Osteoblast (primary cell): ENCODE measurements around the gene PNKP. TPM values are rescaled to one million over a fixed set of nuclear protein-coding genes. Genes with fewer than 3 reads are reported as not detected.
A peak's percentile ranks its signal among the peaks of the same experiment; 100 is the strongest.

ENCODE experiments used
- DNase-seq: peaks from one replicate; pipeline ENCODE4 v3.0.0; 2011; ENCODE audit warnings: low spot score, mixed read lengths; ENCODE audit not compliant: insufficient read length; ENCODE audit errors: missing footprints
- H2AFZ ChIP-seq: 2 replicates; pipeline ENCODE4 v1.6.0; 2011; ENCODE audit warnings: mild to moderate bottlenecking, low read length
- H3K27ac ChIP-seq: 2 replicates; pipeline ENCODE4 v1.5.1; 2011; ENCODE audit warnings: mild to moderate bottlenecking, low read depth, low read length, moderate library complexity
- H3K27me3 ChIP-seq: 2 replicates; pipeline ENCODE4 v1.6.0; 2012; ENCODE audit warnings: mild to moderate bottlenecking, control low read depth, inconsistent platforms, low read length, moderate library complexity; ENCODE audit not compliant: insufficient read depth
- H3K36me3 ChIP-seq: 2 replicates; pipeline ENCODE4 v1.5.1; 2011; ENCODE audit warnings: mild to moderate bottlenecking, low read length, control low read depth, moderate library complexity; ENCODE audit not compliant: insufficient read depth
- H3K4me1 ChIP-seq: 2 replicates; pipeline ENCODE4 v1.5.1; 2011; ENCODE audit warnings: mild to moderate bottlenecking, low read length, control low read depth, moderate library complexity; ENCODE audit not compliant: insufficient read depth
- H3K4me2 ChIP-seq: 2 replicates; pipeline ENCODE4 v1.6.0; 2011; ENCODE audit warnings: mild to moderate bottlenecking, low read length; ENCODE audit not compliant: insufficient read depth
- H3K4me3 ChIP-seq: fragments of 200-600 bp; sonication (generic); 3 replicates; pipeline ENCODE4 v1.5.1; 2012; ENCODE audit warnings: mild to moderate bottlenecking, low read length, inconsistent platforms; ENCODE audit not compliant: insufficient read depth
- H3K79me2 ChIP-seq: 2 replicates; pipeline ENCODE4 v1.6.0; 2012; ENCODE audit warnings: mild to moderate bottlenecking, low read length, control low read depth, inconsistent platforms; ENCODE audit not compliant: insufficient read depth
- H3K9me3 ChIP-seq: 2 replicates; pipeline ENCODE4 v1.5.1; 2011; ENCODE audit warnings: low read depth, low read length, control low read depth
- H4K20me1 ChIP-seq: 2 replicates; pipeline ENCODE4 v1.6.0; 2012; ENCODE audit warnings: mild to moderate bottlenecking, low read length, control low read depth; ENCODE audit not compliant: insufficient read depth
- total RNA-seq: library from RNA; depleted of rRNA; stranded (reverse); fragments of >200 nt; gene quantifications from 2 replicates; pipeline ENCODE4 v1.2.3, GENCODE V29; 2012
- TF ChIP-seq, protein P1 (sequence below): IDR thresholded peaks from 2 replicates; pipeline ENCODE4 v1.5.1; 2011; ENCODE audit warnings: mild to moderate bottlenecking, low read depth, low read length, moderate library complexity; ENCODE audit errors: extremely low read depth

PNKP gene
- 42.1 and 43.8 TPM in 2 replicates for total RNA-seq

- peak; percentile 99 for DNase-seq
- peak within 1 kb of the TSS; percentile 87 for H2AFZ ChIP-seq
- peak within 1 kb of the TSS; percentile 94 for H3K4me2 ChIP-seq
- peaks cover 23% of the 10 kb centered on the region for H4K20me1 ChIP-seq
- TF ChIP-seq, protein P1, sequence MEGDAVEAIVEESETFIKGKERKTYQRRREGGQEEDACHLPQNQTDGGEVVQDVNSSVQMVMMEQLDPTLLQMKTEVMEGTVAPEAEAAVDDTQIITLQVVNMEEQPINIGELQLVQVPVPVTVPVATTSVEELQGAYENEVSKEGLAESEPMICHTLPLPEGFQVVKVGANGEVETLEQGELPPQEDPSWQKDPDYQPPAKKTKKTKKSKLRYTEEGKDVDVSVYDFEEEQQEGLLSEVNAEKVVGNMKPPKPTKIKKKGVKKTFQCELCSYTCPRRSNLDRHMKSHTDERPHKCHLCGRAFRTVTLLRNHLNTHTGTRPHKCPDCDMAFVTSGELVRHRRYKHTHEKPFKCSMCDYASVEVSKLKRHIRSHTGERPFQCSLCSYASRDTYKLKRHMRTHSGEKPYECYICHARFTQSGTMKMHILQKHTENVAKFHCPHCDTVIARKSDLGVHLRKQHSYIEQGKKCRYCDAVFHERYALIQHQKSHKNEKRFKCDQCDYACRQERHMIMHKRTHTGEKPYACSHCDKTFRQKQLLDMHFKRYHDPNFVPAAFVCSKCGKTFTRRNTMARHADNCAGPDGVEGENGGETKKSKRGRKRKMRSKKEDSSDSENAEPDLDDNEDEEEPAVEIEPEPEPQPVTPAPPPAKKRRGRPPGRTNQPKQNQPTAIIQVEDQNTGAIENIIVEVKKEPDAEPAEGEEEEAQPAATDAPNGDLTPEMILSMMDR: no peak
- H3K27ac ChIP-seq: peak within 1 kb of the TSS; percentile 91
- H3K4me3 ChIP-seq: peak within 1 kb of the TSS; percentile 95
- peaks cover 59% of the 10 kb centered on the region for H3K79me2 ChIP-seq
- peaks cover 33% of the 10 kb centered on the region for H3K4me1 ChIP-seq
- H3K36me3 ChIP-seq: peaks cover 37% of the 10 kb centered on the region
- H3K9me3 ChIP-seq: no peaks in the 10 kb centered on the region
- H3K27me3 ChIP-seq: no peaks in the 10 kb centered on the region
Measured at GRCh38 chr19:49866933-49867782, at the start of gene PNKP. Gene PNKP (minus strand): TSS chr19:49867576. CDS start chr19:49867204, 372 bp downstream.

- H3K36me3 ChIP-seq: peaks cover 50% of the 10 kb centered on the region
- H3K4me3 ChIP-seq: no peak overlapping the region
- DNase-seq: no peak
- no peak overlapping the region for H3K4me2 ChIP-seq
- peaks cover 32% of the 10 kb centered on the region for H4K20me1 ChIP-seq
- no peak overlapping the region for H2AFZ ChIP-seq
- H3K9me3 ChIP-seq: no peaks in the 10 kb centered on the region
- no peaks in the 10 kb centered on the region for H3K27me3 ChIP-seq
- peaks cover 62% of the 10 kb centered on the region for H3K79me2 ChIP-seq
- peaks cover 3% of the 10 kb centered on the region for H3K4me1 ChIP-seq
- H3K27ac ChIP-seq: no peak overlapping the region
- TF ChIP-seq, protein P1: no peak
Measured at GRCh38 chr19:49915271-49915670, 47.9 kb upstream of the PNKP start.

DNA sequence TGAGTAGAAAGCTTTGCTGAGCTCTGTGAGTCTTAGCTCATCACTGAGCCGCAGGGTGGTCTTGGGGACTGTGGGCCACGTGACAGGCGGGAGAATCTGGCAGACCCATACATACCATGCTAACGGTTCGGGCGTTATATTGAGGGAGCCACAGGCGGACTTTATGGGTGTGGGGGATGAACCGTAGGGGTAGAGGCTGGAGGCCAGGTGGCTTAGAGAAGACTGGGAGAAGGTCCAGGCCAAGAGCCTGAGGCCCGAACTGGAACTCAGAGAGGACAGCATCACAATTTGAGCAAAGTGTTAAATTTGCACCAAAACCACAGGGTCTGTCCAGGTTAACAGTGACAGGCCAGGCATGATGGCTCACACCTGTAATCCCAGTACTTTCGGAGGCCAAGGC is 46.3 kb upstream of the PNKP start:
- Histone ChIP-seq H3K36me3 (peaks cover 55% of the 10 kb centered on the region), H3K4me1 (peaks cover 3% of the 10 kb centered on the region), H4K20me1 (peaks cover 30% of the 10 kb centered on the region), H2AFZ (no peak overlapping the region), H3K4me2 (no peak overlapping the region), H3K27ac (no peak overlapping the region), H3K27me3 (no peaks in the 10 kb centered on the region), H3K79me2 (peaks cover 51% of the 10 kb centered on the region), H3K9me3 (no peaks in the 10 kb centered on the region), H3K4me3 (no peak overlapping the region)
- DNase-seq: peak; percentile 66
- TF ChIP-seq, protein P1: no peak

DNA sequence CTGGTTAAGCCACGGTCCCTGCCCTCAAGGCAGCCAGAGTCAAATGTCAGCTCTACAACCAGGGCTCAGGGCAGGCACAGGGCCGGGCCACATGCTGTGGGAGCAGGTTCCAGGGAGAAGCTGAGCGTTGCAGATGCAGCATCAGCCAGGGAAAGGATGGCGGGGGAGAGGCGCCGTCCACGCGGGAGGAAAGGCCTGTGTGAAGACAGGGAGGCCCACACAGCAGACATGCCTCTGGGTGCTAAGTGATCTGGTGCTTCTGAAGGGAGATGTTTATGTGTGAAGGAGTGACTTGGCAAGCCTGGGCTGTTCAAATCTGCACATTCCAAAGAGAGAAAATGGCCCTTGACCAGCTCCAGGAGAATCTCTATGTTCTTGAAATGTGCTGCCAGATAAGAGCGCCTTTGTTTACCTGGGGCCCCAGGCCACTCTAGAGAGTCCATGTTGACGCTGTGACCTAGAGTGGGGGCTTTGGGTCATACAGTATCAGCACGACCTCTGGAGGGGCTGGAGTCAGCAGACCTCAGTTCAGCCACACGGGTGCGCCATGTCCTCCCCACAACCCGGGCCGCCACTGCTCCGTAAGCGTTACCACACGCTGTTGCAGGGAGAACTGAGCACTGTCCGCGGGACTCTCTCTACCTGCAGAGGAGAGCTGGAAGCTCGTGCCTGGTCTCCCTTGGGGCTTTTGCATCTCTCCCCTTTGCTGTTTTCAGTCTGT is 45.7 kb upstream of the PNKP start:
- H3K4me1 ChIP-seq: peaks cover 3% of the 10 kb centered on the region
- H3K27me3 ChIP-seq: no peaks in the 10 kb centered on the region
- no peak overlapping the region for H3K4me3 ChIP-seq
- TF ChIP-seq, protein P1: no peak
- no peak overlapping the region for H2AFZ ChIP-seq
- peaks cover 46% of the 10 kb centered on the region for H3K79me2 ChIP-seq
- H3K36me3 ChIP-seq: peaks cover 55% of the 10 kb centered on the region
- no peak overlapping the region for H3K27ac ChIP-seq
- H4K20me1 ChIP-seq: peaks cover 36% of the 10 kb centered on the region
- peak; percentile 56 for DNase-seq
- no peaks in the 10 kb centered on the region for H3K9me3 ChIP-seq
- no peak overlapping the region for H3K4me2 ChIP-seq
